ENCODE data around the gene APIP. TPM values are rescaled to one million over a fixed set of nuclear protein-coding genes. Genes with fewer than 3 reads are reported as not detected.
A peak's percentile ranks its signal among the peaks of the same experiment; 100 is the strongest.

APIP gene
- polyA plus RNA-seq, 1 donor (not counting 4 experiments of a cell fraction or from before 2014, with no cell fraction given) = 10.9 TPM

GRCh38 chr11:34890812-34891211 lies 25.4 kb downstream of the APIP start:
- dilution Hi-C loops (cut with MboI; ENCODE audit: extremely low pct_ligation_motif_present, low sequenced_read_pairs) = no loop called here
- TF ChIP-seq CTCF (optimal IDR thresholded peaks at IDR 0.05 in 1 of 3, IDR thresholded peaks at IDR 0.05 in 1 of 3, conservative IDR thresholded peaks at IDR 0.05 in 1 of 3; ENCODE audit: extremely low read depth in 1 of 3, insufficient read depth in 2 of 3, low read length in 3 of 3) (peak in 2 of 3 experiments; percentile 21 to 22), EZH2 (IDR thresholded peaks at IDR 0.05; ENCODE audit: low read length) (no peak)
- no peak for DNase-seq (ENCODE audit: low read depth, low spot score)

GRCh38 chr11:34890089-34890488 lies 26.1 kb downstream of the APIP start:
- peak; percentile 9 for FAIRE-seq
- Histone ChIP-seq H3K79me2 (ENCODE audit: control insufficient read depth, insufficient read depth, low read length) (no peaks in the 10 kb centered on the region), H3K9me1 (ENCODE audit: control insufficient read depth, extremely low read depth, insufficient read depth, low read length) (no peaks in the 10 kb centered on the region), H4K20me1 (ENCODE audit: control insufficient read depth, extremely low read depth, insufficient read depth, low read length) (no peaks in the 10 kb centered on the region), H3K4me3 (ENCODE audit: control insufficient read depth in 2 of 3, extremely low read depth in 1 of 3, insufficient read depth in 2 of 3, low read depth in 1 of 3, low read length in 3 of 3) (no peak overlapping the region), H3K9me3 (ENCODE audit: control insufficient read depth, low read depth, low read length) (no peaks in the 10 kb centered on the region), H3K4me2 (ENCODE audit: control insufficient read depth, extremely low read depth, insufficient read depth, low read depth, low read length) (no peak overlapping the region), H3K36me3 (ENCODE audit: control insufficient read depth in 2 of 2, extremely low read depth in 1 of 2, insufficient read depth in 2 of 2, low read length in 2 of 2) (no peaks in the 10 kb centered on the region), H3K27ac (ENCODE audit: control insufficient read depth, insufficient read depth, low read length) (no peak overlapping the region), H2AFZ (ENCODE audit: control insufficient read depth, low read length) (no peak overlapping the region), H3K9ac (ENCODE audit: control insufficient read depth, extremely low read depth, insufficient read depth, low read length) (no peak overlapping the region), H3K4me1 (ENCODE audit: control insufficient read depth, extremely low read depth, insufficient read depth, low read length) (no peaks in the 10 kb centered on the region), H3K27me3 (ENCODE audit: control insufficient read depth, extremely low read depth, insufficient read depth, low read length) (no peaks in the 10 kb centered on the region)
- TF ChIP-seq EZH2 (IDR thresholded peaks at IDR 0.05; ENCODE audit: low read length) (no peak), CTCF (optimal IDR thresholded peaks at IDR 0.05 in 1 of 3, IDR thresholded peaks at IDR 0.05 in 1 of 3, conservative IDR thresholded peaks at IDR 0.05 in 1 of 3; ENCODE audit: extremely low read depth in 1 of 3, insufficient read depth in 2 of 3, low read length in 3 of 3) (peak in 2 of 3 experiments; percentile 10 to 29)
- no peak for DNase-seq (ENCODE audit: low read depth, low spot score)
- dilution Hi-C loops (cut with MboI; ENCODE audit: extremely low pct_ligation_motif_present, low sequenced_read_pairs) = no loop called here

More at GRCh38 chr11:34890812-34891211, 25.4 kb downstream of the APIP start:
- H3K79me2 ChIP-seq (ENCODE audit: control insufficient read depth, insufficient read depth, low read length) = no peaks in the 10 kb centered on the region
- FAIRE-seq = peak; percentile 55
- H3K27me3 ChIP-seq (ENCODE audit: control insufficient read depth, extremely low read depth, insufficient read depth, low read length) = no peaks in the 10 kb centered on the region
- H3K4me3 ChIP-seq (ENCODE audit: control insufficient read depth in 2 of 3, extremely low read depth in 1 of 3, insufficient read depth in 2 of 3, low read depth in 1 of 3, low read length in 3 of 3) = no peak overlapping the region
- H4K20me1 ChIP-seq (ENCODE audit: control insufficient read depth, extremely low read depth, insufficient read depth, low read length) = no peaks in the 10 kb centered on the region
- no peaks in the 10 kb centered on the region for H3K36me3 ChIP-seq (ENCODE audit: control insufficient read depth in 2 of 2, extremely low read depth in 1 of 2, insufficient read depth in 2 of 2, low read length in 2 of 2)
- no peak overlapping the region for H3K27ac ChIP-seq (ENCODE audit: control insufficient read depth, insufficient read depth, low read length)
- no peak overlapping the region for H2AFZ ChIP-seq (ENCODE audit: control insufficient read depth, low read length)
- no peaks in the 10 kb centered on the region for H3K9me1 ChIP-seq (ENCODE audit: control insufficient read depth, extremely low read depth, insufficient read depth, low read length)
- no peaks in the 10 kb centered on the region for H3K4me1 ChIP-seq (ENCODE audit: control insufficient read depth, extremely low read depth, insufficient read depth, low read length)
- H3K4me2 ChIP-seq (ENCODE audit: control insufficient read depth, extremely low read depth, insufficient read depth, low read depth, low read length) = no peak overlapping the region
- no peak overlapping the region for H3K9ac ChIP-seq (ENCODE audit: control insufficient read depth, extremely low read depth, insufficient read depth, low read length)
- no peaks in the 10 kb centered on the region for H3K9me3 ChIP-seq (ENCODE audit: control insufficient read depth, low read depth, low read length)
